GM18508 (cell line): Measurements from ENCODE around the gene SLC49A4.

Source experiments
- ATAC-seq: cut with Tn5 transposase; IDR thresholded peaks from one replicate; pipeline ENCODE4 v1.9.1; 2021; ENCODE audit warnings: moderate number of reproducible peaks; ENCODE audit not compliant: insufficient read depth, unreplicated experiment

Gene SLC49A4

GRCh38 chr3:122893754-122894668, 99.1 kb downstream of the SLC49A4 start:
- no peak for ATAC-seq

DNA sequence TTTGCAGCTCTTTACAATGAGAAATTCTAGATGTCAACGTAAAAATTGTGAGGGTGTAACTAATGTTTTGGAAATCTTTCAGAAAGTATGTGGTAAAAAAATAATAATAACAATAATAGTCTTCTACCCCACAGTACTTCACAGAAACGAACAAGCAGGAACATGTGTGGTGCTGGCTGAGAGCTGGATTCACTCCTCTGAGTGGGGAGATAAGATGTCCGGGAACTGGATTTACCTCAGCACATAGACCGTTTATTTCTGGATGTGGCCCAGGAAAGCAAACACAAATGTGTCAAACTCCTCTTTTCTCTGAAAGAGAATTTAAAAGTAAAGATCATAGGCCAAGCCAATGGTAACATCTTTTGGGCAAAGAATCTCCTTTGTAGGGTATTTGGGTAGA, 103.4 kb downstream of the SLC49A4 start:
- no peak for ATAC-seq

DNA sequence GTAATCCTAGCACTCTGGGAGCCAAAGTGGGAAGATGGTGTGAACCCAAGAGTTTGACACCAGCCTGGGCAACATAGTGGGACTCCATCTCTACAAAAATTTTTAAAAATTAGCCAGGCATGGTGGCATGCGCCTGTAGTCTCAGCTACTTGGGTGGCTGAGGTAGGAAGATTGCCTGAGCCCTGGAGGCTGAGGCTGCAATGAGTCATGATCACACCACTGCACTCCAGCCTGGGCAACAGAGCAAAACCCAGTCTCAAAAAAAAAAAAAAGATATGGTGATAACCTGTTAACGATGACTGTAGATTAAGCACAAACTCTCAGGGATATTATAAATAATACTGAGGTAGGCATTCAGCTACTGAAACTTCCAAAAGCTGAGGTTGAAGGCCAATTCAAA, 107.5 kb downstream of the SLC49A4 start:
- no peak for ATAC-seq

- no peak for ATAC-seq
These were observed 108.3 kb downstream of the SLC49A4 start for GRCh38 chr3:122903171-122903570.

- ATAC-seq = no peak
These were observed 112.6 kb downstream of the SLC49A4 start for GRCh38 chr3:122907471-122907870.

GRCh38 chr3:122908251-122908650, 113.4 kb downstream of the SLC49A4 start:
- no peak for ATAC-seq

DNA sequence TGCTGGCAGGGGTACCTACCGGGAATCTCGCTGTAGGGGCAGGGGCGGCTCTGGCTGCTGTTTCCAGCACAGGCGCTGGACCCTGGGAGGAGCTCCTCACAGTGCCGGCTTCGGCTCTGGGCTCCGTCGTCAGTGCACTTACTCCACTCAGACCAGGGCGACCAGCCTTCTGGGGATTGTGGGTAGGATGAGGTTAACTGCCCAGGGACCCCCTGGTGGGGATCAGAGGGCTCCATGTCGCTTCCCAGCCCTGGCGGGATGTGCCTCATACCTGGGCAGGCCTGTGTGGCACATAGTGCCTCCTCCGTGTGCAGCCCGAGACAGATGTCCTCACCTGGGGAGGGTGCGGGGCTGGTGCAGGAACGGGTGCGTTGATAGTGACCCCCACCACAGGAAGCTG, 117.0 kb downstream of the SLC49A4 start:
- ATAC-seq = no peak

DNA sequence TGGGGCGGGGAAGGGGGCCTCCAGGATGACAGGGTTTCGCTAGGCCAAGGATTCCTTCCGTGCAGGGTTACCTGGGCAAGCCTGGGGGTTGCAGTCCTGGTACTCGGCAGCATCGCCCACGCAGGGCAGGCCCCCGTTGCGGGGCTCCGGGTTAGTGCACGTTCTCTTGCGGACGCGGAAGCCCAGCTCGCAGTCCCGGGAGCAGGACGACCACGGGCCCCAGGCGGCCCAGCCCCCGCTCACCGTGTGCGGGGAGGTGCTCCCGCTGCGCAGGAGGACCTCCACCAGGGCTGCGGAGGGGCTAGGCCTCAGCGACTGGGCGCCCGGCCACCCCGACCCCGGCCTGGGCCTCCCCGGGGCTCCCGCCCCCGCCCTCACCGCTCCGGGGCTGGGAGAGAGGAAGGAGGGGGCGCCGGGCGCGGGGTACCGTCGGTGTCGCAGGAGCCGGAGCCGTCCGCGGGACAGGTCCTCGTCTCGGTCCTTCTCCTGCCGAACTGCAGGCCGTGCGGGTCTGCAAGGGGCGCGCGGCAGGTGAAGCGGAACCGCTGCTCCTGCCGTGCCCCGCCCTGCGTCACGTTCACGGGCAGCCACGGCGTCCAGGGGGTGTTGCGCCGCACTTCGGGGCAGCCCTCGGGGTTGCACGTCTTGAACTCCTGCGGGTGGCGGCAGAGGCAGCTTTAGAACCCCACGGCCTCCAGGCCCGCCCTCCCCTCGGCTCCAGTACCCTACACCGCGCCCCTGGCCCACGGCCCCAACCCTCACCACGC, 118.1 kb downstream of the SLC49A4 start:
- ATAC-seq = no peak

DNA sequence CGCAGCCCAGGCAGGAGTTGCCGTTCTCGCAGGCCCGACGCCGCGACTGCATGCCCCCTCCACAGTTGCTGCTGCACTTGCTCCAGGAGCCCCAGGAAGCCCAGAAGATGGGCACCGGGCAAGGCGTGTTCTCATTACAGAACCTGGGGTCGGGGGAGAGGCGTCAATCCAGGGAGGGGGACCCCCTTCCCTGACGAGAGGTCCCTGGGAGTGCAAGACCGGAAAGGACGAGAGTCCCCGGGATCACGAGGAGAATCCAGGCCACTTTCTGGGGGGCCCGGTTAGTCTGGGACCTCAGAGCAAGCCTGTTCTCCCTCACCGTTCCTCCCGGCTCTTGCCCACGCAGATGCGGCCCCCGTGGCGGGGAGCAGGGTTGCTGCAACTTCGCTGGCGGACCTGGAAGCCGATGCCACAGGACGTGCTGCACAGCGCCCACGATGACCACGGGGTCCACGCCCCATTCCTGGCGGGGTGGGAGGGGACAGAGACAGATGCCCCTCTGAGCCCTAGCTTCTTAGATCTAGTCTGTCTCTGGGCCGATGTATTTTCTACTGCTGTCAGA, 118.8 kb downstream of the SLC49A4 start:
- ATAC-seq = no peak

DNA sequence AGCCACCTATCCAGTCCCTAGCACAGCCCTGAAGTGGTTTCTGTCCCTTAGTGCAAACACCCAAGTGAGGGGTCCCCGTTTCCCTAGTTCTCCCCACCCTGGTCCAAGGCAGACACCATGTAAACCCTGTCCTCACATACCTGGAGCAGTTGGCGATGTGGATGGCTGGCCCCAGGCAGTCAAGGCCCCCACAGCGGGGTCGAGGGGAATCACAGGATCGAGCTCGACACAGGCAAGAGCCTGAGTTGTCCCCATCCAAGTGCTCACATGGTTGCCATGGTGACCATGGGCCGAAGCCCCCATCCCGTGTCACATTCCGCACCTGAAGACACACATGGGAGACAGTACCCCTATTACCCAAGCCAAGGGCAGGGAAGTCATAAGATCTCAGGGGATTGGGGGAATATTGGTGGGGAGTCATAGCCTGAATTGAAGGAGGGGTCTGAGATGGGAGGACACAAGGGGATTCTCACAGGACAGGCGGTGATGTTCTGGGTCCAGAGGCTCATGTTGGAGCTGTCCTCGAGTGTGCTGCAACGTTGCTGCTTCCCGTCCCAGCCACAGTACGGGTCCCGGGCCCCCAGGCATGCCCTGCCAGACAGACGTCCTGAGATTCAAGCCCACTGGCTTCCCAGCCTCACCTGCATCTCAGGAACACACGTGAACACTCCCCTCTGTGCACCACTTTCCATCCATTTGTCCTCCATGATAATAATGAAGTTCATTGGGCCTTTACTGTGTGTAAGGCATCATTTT, 120.6 kb downstream of the SLC49A4 start:
- no peak for ATAC-seq

- ATAC-seq = no peak
These were observed 121.2 kb downstream of the SLC49A4 start for GRCh38 chr3:122916084-122916483.

DNA sequence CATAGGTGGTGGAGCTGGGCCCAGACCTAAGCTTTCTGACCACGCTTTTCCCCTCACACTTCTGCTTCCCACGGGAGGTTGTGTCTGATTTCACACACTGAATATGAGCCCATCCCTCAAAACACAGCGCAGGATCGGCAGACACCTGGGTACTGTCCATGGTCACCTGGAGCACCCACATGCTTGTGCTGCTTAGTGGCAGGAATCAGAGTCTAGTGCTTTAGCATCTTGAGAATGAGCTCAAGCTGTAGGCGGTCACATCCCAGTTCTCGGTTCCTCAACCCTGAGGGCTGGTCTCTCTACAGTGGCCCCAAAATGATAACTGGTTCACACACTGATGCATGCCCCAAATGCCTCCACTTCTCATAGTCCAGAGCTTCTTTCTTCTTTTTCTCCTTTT, 121.7 kb downstream of the SLC49A4 start:
- no peak for ATAC-seq

GRCh38 chr3:122917412-122917811, 122.5 kb downstream of the SLC49A4 start:
- no peak for ATAC-seq

- ATAC-seq = no peak
These were observed 123.9 kb downstream of the SLC49A4 start for GRCh38 chr3:122918576-122919290.

GRCh38 chr3:122919291-122919610, 124.4 kb downstream of the SLC49A4 start:
- ATAC-seq = no peak

GRCh38 chr3:122920986-122921385, 126.1 kb downstream of the SLC49A4 start:
- no peak for ATAC-seq

- no peak for ATAC-seq
These were observed 127.2 kb downstream of the SLC49A4 start for GRCh38 chr3:122921791-122922651.

DNA sequence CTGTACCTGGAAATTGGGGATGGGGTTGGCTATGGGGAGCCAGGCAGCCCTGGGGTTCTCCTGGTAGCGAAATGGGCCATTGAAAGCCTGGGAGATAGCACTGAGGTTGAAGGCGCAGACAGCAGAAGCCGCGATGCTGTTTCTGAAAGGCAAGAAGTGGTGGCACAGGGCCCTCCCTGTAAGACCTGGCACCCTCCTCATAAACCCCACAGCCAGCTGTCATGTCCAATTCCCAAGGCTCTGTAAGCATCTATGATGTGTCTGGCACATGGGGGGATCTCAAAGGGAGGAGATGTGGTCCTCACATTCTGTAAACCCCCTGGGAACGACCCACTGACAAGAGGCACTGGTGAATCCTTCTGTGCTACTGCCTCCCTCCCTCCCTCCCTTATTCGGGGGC, 128.7 kb downstream of the SLC49A4 start:
- no peak for ATAC-seq

DNA sequence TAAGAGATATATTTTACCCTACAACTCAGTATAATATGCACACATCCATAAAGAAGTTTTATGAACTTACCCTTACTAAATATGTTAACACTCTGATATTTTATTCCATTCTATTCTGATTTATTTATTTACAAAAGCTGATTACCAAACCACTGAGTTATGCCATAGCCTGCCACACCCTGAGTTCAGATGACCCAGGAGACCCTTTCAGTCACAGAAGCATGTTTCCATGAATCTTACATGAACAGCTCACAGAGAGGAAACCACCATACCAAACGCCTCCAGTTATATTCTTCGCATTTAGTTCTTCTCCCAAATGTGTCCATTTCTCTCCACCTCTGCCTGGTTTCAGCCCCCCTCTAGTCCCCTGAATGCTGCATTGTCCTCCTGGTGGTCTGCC, 129.2 kb downstream of the SLC49A4 start:
- ATAC-seq = no peak
